K562 (cell line): ENCODE results near the gene PHOX2A. TPM values are rescaled to one million over a fixed set of nuclear protein-coding genes. Genes with fewer than 3 reads are reported as not detected.
A peak's percentile ranks its signal among the peaks of the same experiment; 100 is the strongest.

ENCODE experiments used
- DPF2 ChIP-seq: fragments of 450-650 bp; IDR thresholded peaks from 2 replicates; pipeline ENCODE4 v1.6.1; 2016
- ETV1 ChIP-seq: fragments of 450-650 bp; conservative IDR thresholded peaks from 2 replicates; pipeline ENCODE4 v1.6.1; 2016; ENCODE audit warnings: missing genetic modification characterization, control low read depth, low read depth, missing compliant biosample characterization
- EZH2 ChIP-seq: IDR thresholded peaks from 2 replicates; pipeline ENCODE4 v1.6.1; 2012; ENCODE audit warnings: low read depth, mild to moderate bottlenecking, inconsistent platforms, low read length, borderline replicate concordance
- FOXA3 ChIP-seq, 2 experiments: fragments of 450-650 bp in 1 of 2; sonication (generic) in 1 of 2; formaldehyde crosslinking; IDR thresholded peaks in 1 of 2; conservative IDR thresholded peaks in 1 of 2; 2 replicates each; pipeline versions ENCODE4 v1.4.0 to v1.8.0; 2020 to 2022; ENCODE audit warnings: mild to moderate bottlenecking in 2 of 2, missing genetic modification reagents in 1 of 2
- HMGN3 ChIP-seq: IDR thresholded peaks from 2 replicates; pipeline ENCODE4 v1.6.1; 2011; ENCODE audit warnings: borderline replicate concordance, low read depth, mild to moderate bottlenecking, mixed read lengths, low read length; ENCODE audit not compliant: insufficient read length; ENCODE audit errors: extremely low read depth
- MBD2 ChIP-seq: sonication (generic); IDR thresholded peaks from 2 replicates; pipeline ENCODE4 v1.6.1; 2016; ENCODE audit warnings: low read depth, borderline replicate concordance
- NFXL1 ChIP-seq: fragments of 450-650 bp; formaldehyde crosslinking; IDR thresholded peaks from 2 replicates; pipeline ENCODE4 v1.4.0; 2021; ENCODE audit warnings: mild to moderate bottlenecking
- OTX1 ChIP-seq: fragments of 450-650 bp; formaldehyde crosslinking; IDR thresholded peaks from 2 replicates; pipeline ENCODE4 v1.4.0; 2022; ENCODE audit warnings: mild to moderate bottlenecking
- POLR3A ChIP-seq: IDR thresholded peaks from 2 replicates; pipeline ENCODE4 v1.6.1; 2011; ENCODE audit warnings: borderline replicate concordance, mild to moderate bottlenecking, moderate library complexity; ENCODE audit not compliant: insufficient read length, insufficient read depth; ENCODE audit errors: extremely low read depth
- PREB ChIP-seq: sonication (generic); formaldehyde crosslinking; IDR thresholded peaks from 2 replicates; pipeline ENCODE4 v1.8.1; 2023; ENCODE audit warnings: mild to moderate bottlenecking, missing genetic modification reagents
- RBM15 ChIP-seq: fragments of 200-400 bp; formaldehyde crosslinking; IDR thresholded peaks from 2 replicates; pipeline ENCODE4 v1.6.1; 2018; ENCODE audit warnings: mild to moderate bottlenecking, low read length, moderate library complexity; ENCODE audit not compliant: insufficient read depth
- SMARCE1 ChIP-seq: fragments of 450-650 bp; IDR thresholded peaks from 2 replicates; pipeline ENCODE4 v1.7.1; 2016; ENCODE audit warnings: mild to moderate bottlenecking
- SUPT5H ChIP-seq: fragments of 450-650 bp; IDR thresholded peaks from 2 replicates; pipeline ENCODE4 v1.6.1; 2016
- ZBTB1 ChIP-seq: sonication (generic); formaldehyde crosslinking; IDR thresholded peaks from 2 replicates; pipeline ENCODE4 v1.8.1; 2023; ENCODE audit warnings: missing genetic modification reagents, low read depth, mild to moderate bottlenecking, borderline replicate concordance
- ZNF3 ChIP-seq: fragments of 250-450 bp; sonication (Bioruptor Pico); IDR thresholded peaks from 2 replicates; pipeline ENCODE4 v1.5.0; 2021; ENCODE audit warnings: mild to moderate bottlenecking, moderate library complexity
- ZNF384 ChIP-seq: IDR thresholded peaks from 2 replicates; pipeline ENCODE4 v1.6.1; 2012; ENCODE audit warnings: low read depth, low read length, improper control_type of control experiment
- polyA plus RNA-seq, 8 experiments: library from polyadenylated mRNA; depleted of rRNA in 4 of 8; stranded (reverse) in 5 of 8; unstranded in 3 of 8; fragments of >200 nt; fragmentation: Nextera tagmentation in 2 of 8; fragmentation: Illumina TruSeq in 1 of 8; extraction: Ambion mirVana in 2 of 8; extraction: Trizol in 1 of 8; gene quantifications; 2 replicates each; pipeline versions ENCODE4 v1.2.1 to v1.2.3, GENCODE V29; 2011 to 2014; ENCODE audit warnings: inconsistent platforms in 1 of 8, missing spikeins in 1 of 8
- total RNA-seq, 7 experiments: library from RNA; depleted of rRNA in 6 of 7; stranded (reverse); fragments of >200 nt in 6 of 7; fragmentation: Illumina TruSeq in 2 of 7; extraction: Trizol in 2 of 7; gene quantifications; 2 replicates each; pipeline versions ENCODE4 v1.2.1 to v1.2.3, GENCODE V29; 2011 to 2021; ENCODE audit warnings: low replicate concordance in 1 of 7
- TF ChIP-seq, protein P1 (sequence below): sonication (generic); formaldehyde crosslinking; IDR thresholded peaks from 2 replicates; pipeline ENCODE4 v1.8.0; 2023; ENCODE audit warnings: mild to moderate bottlenecking, missing genetic modification reagents
- TF ChIP-seq, protein P2 (sequence below): sonication (generic); formaldehyde crosslinking; IDR thresholded peaks from 2 replicates; pipeline ENCODE4 v1.8.0; 2022; ENCODE audit warnings: missing genetic modification reagents, mild to moderate bottlenecking, moderate library complexity, borderline replicate concordance
- TF ChIP-seq, protein P3 (sequence below): fragments of 250-450 bp; sonication (Bioruptor Pico); IDR thresholded peaks from 2 replicates; pipeline ENCODE4 v1.5.0; 2021
- TF ChIP-seq, protein P4 (sequence below), 2 experiments: fragments of 450-650 bp; IDR thresholded peaks; 2 replicates each; pipeline ENCODE4 v1.6.1; 2016

The PHOX2A gene
- total and polyA plus RNA-seq, 9 of the 15 experiments (the other 6 are each of a cell fraction or from before 2014, with no cell fraction given), result not detected

DNA sequence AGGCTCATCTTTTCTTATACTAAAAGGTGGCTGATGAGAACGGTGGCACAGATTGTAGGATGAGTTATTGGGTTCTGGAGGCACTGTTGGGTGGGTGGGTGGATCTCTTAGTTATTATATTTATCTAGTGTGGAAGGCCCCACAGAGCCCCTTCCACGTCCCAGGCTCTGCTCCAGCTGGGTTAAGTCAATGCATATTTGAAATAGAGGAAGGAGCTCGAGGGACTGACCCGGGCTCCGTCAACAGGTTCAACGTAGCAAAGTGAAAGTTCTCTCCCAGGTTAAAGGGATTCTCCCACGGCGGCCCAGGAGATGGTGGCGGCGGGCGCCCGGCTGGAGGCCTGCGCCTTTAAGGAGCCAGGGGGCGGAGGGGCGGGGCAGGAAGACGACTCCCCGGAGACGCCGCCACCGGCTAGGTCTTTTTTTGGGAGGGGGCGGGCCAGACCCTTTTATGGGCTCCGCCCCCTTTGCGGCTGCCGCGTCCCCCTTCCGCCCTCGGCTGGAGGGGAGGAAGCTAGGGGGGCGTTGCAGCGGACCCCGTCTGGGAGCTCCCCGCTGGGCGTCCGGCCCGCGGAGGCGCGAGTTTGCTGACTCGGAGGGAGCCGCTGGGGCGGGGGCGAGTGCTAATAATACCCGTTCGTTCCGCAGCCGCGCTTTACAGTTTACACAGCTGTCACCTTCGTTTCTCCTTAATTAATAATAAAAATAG lies 20.9 kb downstream of the PHOX2A start (continued):
- TF ChIP-seq, protein P1, sequence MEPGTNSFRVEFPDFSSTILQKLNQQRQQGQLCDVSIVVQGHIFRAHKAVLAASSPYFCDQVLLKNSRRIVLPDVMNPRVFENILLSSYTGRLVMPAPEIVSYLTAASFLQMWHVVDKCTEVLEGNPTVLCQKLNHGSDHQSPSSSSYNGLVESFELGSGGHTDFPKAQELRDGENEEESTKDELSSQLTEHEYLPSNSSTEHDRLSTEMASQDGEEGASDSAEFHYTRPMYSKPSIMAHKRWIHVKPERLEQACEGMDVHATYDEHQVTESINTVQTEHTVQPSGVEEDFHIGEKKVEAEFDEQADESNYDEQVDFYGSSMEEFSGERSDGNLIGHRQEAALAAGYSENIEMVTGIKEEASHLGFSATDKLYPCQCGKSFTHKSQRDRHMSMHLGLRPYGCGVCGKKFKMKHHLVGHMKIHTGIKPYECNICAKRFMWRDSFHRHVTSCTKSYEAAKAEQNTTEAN (CRISPR knock-in tag), result no peak
- TF ChIP-seq MBD2 (peak; percentile 25; the same call in 1 of the 2 replicates), ETV1 (tag) (peak; percentile 50; the same call in 1 of the 2 replicates), ZBTB1 (CRISPR knock-in tag) (no peak), ZNF384 (peak; percentile 53), HMGN3 (peak; percentile 89), POLR3A (no peak), RBM15 (no peak), ZNF3 (CRISPR knock-in tag) (no peak), EZH2 (no peak), DPF2 (no peak), OTX1 (CRISPR knock-in tag) (no peak), SMARCE1 (0 out of 2 replicates have a peak, but pooled peaks have one; percentile 4), SUPT5H (peak; percentile 66), PREB (CRISPR knock-in tag) (no peak), FOXA3 (CRISPR knock-in tag; conservative IDR thresholded peaks at IDR 0.05 in 1 of 2, IDR thresholded peaks at IDR 0.05 in 1 of 2) (peak in 1 of 2 experiments; percentile 73; a peak in 1 of 4 replicates), NFXL1 (CRISPR knock-in tag) (no peak)
- TF ChIP-seq, protein P2, sequence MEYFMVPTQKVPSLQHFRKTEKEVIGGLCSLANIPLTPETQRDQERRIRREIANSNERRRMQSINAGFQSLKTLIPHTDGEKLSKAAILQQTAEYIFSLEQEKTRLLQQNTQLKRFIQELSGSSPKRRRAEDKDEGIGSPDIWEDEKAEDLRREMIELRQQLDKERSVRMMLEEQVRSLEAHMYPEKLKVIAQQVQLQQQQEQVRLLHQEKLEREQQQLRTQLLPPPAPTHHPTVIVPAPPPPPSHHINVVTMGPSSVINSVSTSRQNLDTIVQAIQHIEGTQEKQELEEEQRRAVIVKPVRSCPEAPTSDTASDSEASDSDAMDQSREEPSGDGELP (CRISPR knock-in tag), result peak; percentile 78
- TF ChIP-seq, protein P3, sequence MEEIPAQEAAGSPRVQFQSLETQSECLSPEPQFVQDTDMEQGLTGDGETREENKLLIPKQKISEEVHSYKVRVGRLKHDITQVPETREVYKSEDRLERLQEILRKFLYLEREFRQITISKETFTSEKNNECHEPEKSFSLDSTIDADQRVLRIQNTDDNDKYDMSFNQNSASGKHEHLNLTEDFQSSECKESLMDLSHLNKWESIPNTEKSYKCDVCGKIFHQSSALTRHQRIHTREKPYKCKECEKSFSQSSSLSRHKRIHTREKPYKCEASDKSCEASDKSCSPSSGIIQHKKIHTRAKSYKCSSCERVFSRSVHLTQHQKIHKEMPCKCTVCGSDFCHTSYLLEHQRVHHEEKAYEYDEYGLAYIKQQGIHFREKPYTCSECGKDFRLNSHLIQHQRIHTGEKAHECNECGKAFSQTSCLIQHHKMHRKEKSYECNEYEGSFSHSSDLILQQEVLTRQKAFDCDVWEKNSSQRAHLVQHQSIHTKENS (CRISPR knock-in tag), result no peak
- TF ChIP-seq, protein P4, sequence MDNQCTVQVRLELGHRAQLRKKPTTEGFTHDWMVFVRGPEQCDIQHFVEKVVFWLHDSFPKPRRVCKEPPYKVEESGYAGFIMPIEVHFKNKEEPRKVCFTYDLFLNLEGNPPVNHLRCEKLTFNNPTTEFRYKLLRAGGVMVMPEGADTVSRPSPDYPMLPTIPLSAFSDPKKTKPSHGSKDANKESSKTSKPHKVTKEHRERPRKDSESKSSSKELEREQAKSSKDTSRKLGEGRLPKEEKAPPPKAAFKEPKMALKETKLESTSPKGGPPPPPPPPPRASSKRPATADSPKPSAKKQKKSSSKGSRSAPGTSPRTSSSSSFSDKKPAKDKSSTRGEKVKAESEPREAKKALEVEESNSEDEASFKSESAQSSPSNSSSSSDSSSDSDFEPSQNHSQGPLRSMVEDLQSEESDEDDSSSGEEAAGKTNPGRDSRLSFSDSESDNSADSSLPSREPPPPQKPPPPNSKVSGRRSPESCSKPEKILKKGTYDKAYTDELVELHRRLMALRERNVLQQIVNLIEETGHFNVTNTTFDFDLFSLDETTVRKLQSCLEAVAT (IDR thresholded peaks at IDR 0.05), result no peak
